HG02852 (cell line): ENCODE data around the gene STAG3.
"Not testable (repeated sequence)": the region's sequence is repeated elsewhere in the genome, so short reads cannot be mapped to it uniquely, and the experiment has no call there.

Source experiments
- ATAC-seq: cut with Tn5 transposase; IDR thresholded peaks from one replicate; pipeline ENCODE4 v1.9.1; 2021; ENCODE audit warnings: mild to moderate bottlenecking, moderate library complexity; ENCODE audit not compliant: unreplicated experiment

Gene STAG3

DNA sequence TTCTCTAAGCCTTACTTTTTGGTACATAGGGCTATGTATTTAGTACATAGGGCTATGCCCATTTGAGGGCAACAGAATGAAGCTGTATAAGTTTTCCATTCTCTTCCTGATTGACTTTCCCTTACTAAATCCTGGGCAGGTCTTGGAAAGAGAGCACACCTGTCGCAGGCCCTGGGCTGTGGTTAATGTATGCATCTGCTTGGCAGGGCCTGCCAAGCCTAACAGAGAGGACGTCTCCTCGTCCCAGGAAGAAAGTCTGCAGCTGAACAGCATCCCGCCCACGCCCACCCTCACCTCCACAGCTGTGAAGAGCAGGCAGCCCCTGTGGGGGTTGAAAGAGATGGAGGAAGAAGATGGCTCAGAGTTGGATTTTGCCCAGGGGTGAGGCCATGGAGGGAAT lies 33.1 kb downstream of the STAG3 start:
- no peak for ATAC-seq

DNA sequence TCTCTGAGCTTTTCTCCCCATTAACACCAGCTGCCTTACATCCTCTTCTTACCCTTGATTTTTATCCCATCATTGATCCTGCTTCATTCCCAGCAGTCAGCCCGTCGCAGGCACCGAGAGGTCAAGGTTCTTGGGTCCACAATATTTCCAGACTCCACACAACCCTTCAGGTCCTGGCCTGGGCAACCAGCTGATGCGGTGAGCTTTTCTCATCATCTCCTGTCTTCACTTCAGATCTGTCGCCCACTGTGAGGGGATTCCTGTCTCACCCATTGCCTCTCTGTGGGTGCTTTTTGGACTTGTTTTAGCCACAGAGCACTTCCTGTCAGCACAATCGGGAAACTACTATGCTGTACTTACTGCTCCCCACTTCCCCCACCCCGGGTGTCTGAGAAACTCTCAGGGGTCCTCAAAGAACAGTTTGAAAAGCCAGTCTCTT lies 33.6 kb downstream of the STAG3 start:
- ATAC-seq, result peak; percentile 63

DNA sequence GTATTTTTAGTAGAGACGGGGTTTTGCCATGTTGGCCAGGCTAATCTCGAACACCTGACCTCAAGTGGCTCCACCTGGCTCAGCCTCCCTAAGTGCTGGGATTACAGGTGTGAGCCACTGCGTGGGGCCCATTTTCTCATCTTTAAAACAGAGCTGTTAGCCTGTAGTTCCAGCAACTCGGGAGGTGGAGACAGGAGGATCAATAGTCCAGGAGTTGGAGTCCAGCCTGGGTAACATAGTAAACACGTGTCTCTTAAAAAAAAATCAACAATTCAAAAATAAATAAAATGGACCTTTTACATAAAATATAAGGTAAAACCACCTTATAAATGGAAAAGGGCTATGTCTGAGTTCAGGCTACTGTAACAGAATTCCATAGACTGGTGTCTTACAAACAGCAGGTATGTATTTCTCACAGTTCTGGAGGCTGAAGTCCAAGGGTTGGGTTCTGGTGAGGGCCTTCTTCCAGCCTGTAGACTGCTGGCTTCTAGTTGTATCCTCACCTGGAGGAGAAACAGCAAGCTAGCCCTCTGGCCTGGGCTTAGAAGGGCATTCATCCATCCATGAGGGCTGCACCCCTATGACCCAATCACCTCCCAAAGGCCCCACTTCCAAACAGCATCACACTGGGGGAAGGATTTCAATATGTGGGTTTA lies 35.0 kb downstream of the STAG3 start:
- no peak for ATAC-seq

DNA sequence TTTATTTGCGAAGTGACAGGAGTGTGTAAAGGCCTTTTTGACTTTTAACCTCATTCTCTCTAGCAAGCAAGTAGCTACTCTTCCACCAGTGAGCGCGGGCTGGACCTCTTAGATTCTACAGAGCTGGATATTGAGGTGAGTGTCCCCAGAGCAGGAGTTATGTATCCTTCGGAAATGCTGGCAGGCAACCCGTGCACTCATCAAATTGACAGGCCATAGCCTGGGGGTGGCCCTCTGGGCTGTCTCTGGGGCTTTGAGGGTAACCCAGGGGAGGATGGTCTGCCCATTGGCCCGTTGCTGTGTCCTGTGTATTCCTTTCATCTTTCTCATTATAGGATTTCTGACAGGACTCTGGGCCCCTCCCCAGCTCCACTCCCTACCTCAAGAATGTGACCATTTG lies 36.0 kb downstream of the STAG3 start:
- ATAC-seq, result no peak

DNA sequence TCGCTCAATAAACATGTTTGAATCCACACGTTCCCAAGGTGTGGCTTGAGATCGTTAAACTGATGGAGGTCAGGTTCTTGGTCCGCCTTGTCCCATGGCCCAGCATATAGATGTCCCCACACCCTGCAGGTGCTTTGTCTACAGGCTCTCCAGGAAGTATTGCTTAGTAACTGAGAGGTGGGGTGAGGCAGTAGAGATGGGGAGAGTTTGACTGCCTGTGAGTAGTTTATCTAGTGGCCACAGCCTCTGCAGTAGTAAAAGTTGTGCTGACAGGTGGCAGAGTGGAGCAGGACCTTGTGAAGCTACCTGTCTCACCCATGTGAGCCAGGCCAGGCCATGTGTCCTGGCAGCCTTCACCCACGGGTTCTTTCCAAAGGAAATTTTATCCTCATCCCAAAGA lies 36.6 kb downstream of the STAG3 start:
- ATAC-seq, result not testable (repeated sequence)

DNA sequence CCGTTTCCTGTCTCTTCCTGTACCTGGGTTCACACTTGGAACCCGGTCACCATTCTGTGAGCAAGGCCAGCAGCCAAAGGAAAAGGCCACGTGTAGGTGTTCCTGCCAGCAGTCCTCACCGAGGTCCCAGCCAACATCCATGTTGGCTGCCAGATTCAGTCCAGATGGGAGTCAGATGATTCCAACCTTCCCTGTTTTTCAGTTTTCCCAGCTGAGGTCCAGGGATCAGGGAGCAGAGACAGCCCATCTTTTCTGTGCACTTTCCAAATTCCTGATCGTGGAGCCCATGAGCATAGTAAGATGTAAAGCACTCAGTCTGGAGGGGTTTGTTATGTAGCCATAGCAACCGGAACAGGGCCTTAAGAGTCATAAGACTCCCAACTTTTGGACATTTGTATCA lies 38.2 kb downstream of the STAG3 start:
- ATAC-seq, result no peak

DNA sequence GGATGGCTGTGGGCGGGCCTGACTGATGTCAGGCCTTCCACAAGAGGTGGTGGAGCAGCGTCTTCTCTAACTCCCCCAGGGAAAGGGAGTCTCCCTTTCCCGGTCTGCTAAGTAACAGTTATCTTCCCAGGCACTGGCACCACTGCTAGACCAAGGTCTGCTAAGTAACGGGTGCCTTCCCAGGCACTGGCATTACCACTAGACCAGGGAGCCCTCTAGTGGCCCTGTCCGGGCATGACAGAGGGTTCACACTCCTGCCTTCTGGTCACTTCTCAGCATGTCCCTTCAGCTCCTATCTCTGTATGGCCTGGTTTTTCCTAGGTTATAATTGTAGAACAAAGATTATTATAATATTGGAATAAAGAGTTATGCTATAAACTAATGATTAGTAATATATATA lies 40.2 kb downstream of the STAG3 start:
- peak; percentile 5 for ATAC-seq

DNA sequence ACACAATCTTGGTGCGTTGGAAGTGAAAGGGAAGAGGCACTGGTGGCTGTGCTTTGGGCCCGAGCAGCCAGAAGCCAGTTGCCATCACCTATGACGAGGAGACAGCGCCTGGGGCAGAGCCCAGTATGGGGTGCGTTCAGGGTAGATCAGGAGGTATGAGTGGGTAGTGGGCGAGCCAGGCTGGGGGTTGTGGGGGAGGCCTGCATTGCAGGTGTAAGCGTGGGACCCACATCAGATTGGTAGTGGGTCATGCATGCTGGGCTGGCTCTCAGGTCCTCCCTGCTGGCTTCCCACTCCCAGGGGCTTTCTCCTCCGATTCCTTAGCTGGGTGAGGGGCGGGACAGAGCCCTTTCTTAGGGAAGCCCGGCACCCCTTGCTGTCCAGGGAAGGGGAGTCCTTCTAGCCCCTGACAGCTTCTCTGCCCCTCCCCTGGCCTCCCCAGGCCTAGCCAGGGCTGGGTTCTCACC lies 41.6 kb downstream of the STAG3 start:
- ATAC-seq, result no peak

DNA sequence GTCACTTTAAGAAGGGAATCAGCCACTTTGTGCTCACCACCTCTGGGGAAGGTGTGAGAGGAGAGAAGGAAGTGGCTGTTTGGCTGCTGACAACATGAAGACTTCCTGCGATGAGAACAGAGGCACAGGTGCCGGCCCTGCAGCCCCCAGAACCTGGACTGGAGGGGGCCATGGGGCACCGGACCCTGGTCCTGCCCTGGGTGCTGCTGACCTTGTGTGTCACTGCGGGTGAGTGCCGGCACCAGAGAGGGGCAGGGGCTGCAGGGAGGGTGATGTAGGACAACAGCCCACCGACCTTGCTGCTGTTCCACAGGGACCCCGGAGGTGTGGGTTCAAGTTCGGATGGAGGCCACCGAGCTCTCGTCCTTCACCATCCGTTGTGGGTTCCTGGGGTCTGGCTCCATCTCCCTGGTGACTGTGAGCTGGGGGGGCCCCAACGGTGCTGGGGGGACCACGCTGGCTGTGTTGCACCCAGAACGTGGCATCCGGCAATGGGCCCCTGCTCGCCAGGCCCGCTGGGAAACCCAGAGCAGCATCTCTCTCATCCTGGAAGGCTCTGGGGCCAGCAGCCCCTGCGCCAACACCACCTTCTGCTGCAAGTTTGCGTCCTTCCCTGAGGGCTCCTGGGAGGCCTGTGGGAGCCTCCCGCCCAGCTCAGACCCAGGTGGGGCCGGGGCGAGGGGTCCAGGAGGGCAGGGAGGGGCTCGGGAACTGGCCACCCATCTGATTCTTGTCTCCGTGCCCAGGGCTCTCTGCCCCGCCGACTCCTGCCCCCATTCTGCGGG lies 42.3 kb downstream of the STAG3 start, which contains the start of gene PVRIG:
PVRIG (plus strand) TSS at position 149 of the 785 bp plus-strand sequence; CDS start at position 171, 22 bp downstream.
- not testable (repeated sequence) for ATAC-seq

DNA sequence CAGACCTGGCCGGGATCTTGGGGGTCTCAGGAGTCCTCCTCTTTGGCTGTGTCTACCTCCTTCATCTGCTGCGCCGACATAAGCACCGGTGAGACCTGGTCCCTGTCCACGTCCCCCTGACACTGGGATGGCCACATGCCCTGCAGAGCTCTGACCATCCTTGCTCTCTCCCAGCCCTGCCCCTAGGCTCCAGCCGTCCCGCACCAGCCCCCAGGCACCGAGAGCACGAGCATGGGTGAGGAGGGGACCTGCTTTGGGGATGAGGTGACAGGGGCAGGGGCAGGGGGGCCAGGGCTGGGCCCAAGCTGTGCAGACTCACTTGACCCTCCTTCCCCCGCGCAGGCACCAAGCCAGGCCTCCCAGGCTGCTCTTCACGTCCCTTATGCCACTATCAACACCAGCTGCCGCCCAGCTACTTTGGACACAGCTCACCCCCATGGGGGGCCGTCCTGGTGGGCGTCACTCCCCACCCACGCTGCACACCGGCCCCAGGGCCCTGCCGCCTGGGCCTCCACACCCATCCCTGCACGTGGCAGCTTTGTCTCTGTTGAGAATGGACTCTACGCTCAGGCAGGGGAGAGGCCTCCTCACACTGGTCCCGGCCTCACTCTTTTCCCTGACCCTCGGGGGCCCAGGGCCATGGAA lies 43.0 kb downstream of the STAG3 start:
- ATAC-seq, result peak; percentile 7

DNA sequence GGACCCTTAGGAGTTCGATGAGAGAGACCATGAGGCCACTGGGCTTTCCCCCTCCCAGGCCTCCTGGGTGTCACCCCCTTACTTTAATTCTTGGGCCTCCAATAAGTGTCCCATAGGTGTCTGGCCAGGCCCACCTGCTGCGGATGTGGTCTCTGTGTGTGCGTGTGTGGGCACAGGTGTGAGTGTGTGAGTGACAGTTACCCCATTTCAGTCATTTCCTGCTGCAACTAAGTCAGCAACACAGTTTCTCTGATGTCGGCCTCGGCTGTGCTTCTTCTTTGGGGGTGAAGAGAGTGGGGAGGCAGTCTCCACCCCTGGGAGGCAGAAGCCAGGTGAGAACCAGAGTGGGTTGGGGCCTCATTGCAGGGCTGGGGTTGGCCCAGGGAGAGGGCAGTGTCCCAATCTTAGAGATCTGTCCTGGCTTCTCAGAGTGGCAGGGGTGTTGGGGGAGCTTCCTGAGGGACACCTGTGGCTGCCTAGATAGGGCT lies 43.6 kb downstream of the STAG3 start:
- peak; percentile 49 for ATAC-seq

DNA sequence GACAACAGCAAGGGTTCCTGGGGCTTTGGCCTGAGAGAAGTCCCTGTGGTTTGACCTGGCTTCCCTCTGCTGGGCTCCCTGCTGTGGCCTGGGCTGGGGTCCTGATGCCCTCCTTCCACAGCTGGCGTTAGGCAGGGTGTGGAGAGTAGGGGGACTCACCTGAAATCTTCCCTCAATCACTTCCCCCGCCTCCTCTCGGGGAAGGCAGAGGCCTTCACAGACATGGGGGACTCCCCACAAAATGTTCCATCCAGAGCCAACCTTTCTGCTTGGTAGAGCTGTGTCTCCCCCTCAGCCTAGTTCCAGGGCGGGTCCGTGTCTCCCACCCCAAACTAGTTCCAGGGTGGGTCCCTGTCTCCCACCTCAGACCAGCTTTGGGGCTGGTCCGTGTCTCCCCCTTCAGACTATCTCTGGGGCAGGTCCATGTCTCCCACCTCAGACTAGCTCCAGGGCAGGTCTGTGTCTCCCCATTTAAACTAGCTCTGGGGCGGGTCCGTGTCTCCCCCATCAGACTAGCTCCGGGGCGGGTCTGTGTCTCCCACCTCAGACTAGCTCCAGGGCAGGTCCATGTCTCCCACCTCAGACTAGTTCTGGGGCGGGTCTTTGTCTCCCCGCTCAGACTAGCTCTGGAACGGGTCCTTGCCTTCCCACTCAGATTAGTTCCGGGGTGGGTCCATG lies 44.2 kb downstream of the STAG3 start:
- no peak for ATAC-seq

DNA sequence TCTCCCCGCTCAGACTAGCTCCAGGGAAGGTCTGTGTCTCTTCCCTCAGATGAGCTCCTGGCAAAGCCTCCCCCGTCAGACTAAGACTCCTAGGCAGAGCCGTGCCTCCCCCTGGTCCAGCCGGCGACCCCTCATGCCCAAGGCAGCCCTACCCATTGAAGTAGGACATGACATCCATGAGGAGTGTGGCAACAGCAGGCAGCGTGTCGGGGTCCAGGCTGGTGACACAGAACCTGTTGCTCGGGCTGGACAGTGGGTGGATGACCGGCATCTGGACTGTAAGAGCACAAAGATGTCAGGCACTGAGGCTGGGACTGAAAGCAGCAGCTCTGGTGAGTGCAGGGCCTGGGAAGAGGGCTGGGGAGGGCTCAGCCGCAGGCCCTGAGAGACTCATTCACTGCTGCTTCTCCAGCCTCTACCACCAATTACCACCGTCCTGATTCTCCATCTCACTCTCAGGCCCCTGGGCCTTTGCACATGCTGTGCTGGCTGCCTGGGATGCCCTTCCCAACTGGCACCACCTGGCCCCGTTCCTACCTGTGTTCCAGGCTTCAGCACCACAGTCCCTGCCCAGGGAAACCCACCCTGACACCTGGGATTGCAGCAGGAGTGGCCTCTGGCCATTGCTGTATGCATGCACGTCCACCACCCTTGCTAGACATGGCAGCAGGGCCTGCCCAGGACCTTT lies 44.9 kb downstream of the STAG3 start:
- no peak for ATAC-seq

DNA sequence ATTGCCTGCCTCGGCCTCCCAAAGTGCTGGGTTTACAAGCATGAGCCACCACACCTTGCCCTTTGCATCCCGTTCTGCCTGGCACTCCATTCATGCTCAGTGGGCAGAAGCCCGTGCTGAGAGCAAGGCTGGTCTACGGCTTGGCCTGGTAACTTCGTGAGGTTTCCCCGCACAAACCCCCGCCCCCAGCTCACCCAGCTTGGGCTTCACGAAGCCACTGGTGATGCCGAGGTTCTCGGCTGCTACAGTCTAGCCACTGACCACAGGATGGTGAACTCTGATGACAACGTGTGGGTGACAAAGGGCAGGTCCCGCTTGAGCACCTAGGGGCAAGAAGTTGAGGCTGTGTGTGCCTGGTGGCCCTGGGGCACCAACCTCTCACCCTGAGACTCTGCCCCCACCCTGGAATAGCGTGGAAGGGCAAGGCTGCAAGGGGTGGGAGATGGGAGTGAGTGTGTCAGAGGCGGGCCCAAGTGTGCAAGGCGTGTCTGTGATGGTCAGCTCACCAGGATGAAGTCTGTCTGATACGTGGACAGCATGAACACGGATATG lies 45.7 kb downstream of the STAG3 start:
- ATAC-seq, result not testable (repeated sequence)

DNA sequence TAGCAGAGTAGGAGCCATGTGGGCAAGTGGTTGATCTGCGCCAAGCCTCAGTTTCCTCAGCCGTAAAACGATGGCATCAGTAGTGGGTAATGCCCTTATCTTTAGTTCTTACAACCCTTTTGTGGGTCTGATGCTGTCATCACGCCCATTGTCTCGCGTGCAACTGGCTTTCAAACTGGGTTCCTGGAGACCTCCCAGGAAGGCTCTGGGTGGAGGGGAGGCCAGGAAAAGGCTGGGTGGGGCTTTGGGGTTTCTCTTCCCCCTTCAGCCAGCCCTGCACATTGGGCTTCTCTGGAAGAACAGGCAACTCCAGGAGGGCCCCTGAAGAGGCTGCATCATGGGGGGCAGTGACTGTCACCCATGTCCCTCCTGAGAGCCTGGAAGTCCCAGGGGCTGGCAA lies 47.2 kb downstream of the STAG3 start:
- not testable (repeated sequence) for ATAC-seq

DNA sequence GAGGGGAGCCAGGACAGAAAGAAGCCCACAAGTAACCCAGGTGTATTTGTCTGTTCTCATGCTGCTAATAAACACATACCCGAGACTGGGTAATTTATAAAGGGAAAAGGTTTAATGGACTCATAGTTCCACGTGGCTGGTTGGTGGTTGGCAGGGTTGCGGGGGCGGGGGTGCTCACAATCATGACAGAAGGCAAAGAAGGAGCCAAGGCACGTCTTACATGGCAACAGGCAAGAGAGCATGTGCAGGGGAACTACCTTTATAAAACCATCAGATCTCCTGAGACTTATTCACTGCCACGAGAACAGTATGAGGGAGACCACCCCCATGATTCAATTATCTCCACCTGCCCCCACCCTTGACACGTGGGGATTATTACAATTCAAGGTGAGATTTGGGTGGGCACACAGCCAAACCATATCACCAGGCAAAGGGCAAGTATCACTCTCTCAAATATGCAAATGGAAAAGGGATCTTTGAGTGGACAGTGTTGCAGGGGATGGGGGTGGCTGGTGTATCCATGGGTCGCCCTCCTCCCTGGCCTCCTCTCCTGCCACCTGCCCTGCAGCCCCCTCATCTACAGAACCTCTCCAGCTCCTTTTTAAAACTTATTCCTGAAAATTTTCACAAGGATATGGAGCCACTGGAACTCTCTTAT lies 57.1 kb downstream of the STAG3 start:
- ATAC-seq, result not testable (repeated sequence)

DNA sequence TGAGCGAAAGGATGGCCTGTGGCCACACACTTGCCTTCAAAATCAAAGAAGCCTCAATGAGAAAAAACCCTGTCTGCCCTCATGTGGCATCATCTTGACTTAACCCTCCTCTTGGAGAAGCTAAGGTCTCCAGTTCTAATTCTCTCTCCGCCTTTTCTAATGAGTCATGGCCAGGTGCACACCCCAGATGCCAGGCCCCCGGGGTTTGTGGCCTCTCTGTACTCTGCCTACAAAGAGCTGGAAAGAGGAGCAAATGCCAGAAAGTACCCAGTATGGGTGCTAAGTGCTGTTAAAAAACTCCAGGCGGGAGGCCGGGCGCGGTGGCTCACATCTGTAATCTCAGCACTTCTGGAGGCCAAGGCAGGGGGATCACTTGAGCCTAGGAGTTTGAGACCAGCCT lies 62.3 kb downstream of the STAG3 start:
- not testable (repeated sequence) for ATAC-seq

DNA sequence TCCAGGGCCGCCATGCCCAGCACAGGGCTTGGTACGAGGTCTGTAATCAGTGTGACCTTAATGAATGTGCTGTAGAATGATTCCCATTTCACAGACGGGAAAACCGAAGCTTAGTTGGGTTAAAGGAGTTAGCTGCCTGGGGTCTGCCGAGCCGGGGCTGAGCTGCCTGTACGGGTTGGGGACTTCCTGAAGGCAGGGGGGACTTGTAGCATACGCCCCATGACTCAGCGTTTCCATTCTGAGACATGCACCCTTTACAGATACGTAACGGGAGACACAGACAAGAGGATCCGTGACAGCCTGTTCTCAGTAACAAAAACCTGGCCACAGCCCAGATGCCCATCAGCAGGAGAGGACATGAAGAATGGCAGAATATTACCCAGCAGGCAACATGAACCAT lies 65.7 kb downstream of the STAG3 start:
- not testable (repeated sequence) for ATAC-seq

DNA sequence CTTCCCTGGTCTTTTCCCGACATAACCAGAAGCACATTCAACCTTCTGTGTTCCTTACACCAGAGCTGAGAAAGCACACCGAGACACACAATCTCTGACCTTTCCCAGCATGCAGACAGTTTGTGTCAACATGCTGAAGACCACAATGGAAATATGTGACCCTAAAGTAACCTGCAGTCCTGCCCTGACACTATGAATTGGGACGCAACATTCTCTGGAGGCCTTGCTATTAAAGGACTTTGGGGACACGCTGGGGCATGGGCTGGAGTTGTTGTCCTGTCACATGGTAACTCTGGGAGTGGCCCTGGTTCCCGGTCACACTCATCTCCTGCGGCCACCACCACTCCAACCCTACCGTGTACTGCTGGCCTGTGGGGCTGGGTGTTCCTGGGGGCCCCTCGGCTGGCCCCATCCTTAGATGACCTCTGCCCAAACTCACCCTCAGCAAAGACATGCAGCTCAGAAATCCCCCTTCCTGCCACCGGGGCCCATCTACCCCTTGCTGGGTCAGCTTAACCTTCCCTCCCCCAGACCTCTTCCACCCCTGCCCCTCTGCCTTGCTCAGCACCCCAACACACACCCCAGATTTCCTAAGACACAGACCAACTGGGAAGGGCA lies 67.4 kb downstream of the STAG3 start:
- not testable (repeated sequence) for ATAC-seq
